CD14-positive monocyte (primary cell): ENCODE measurements around the gene TICAM1. TPM values are rescaled to one million over a fixed set of nuclear protein-coding genes. Genes with fewer than 3 reads are reported as not detected.
"Not testable (repeated sequence)": the region's sequence is repeated elsewhere in the genome, so short reads cannot be mapped to it uniquely, and the experiment has no call there.

Source experiments
- DNase-seq, 3 donors: peaks; one replicate each; pipeline ENCODE4 v3.0.0-alpha.2; 2011 to 2022
- H2AFZ ChIP-seq: 2 replicates; pipeline ENCODE4 v1.6.0; 2012; ENCODE audit warnings: mild to moderate bottlenecking, low read depth, low read length, inconsistent platforms; ENCODE audit not compliant: insufficient read depth, poor library complexity, severe bottlenecking
- H3K27ac ChIP-seq, 2 donors: 1 replicate in 1 of 2; 2 replicates in 1 of 2; pipeline ENCODE4 v1.5.1; 2012 to 2013; ENCODE audit warnings: low read length in 2 of 2, control low read depth in 1 of 2, inconsistent platforms in 1 of 2, low read depth in 1 of 2, mild to moderate bottlenecking in 1 of 2
- H3K27me3 ChIP-seq, 2 donors: one replicate each; pipeline versions ENCODE4 v1.6.0 to v1.6.1; 2011 to 2013; ENCODE audit warnings: low read length in 2 of 2; ENCODE audit not compliant: control insufficient read depth in 2 of 2, insufficient read depth in 2 of 2
- H3K36me3 ChIP-seq, 2 donors: replicated peaks in 1 of 2; 1 replicate in 1 of 2; 2 replicates in 1 of 2; pipeline versions ENCODE4 v1.5.1 to v1.6.1; 2012 to 2013; ENCODE audit warnings: low read length in 2 of 2, control low read depth in 1 of 2, inconsistent platforms in 1 of 2, mild to moderate bottlenecking in 1 of 2; ENCODE audit not compliant: insufficient read depth in 2 of 2, control insufficient read depth in 1 of 2
- H3K4me1 ChIP-seq, 2 donors: 1 replicate in 1 of 2; 2 replicates in 1 of 2; pipeline versions ENCODE4 v1.5.1 to v1.6.1; 2012 to 2013; ENCODE audit warnings: low read length in 2 of 2, control low read depth in 1 of 2, inconsistent platforms in 1 of 2, mild to moderate bottlenecking in 1 of 2, moderate library complexity in 1 of 2; ENCODE audit not compliant: insufficient read depth in 2 of 2, control insufficient read depth in 1 of 2
- H3K4me2 ChIP-seq: replicated peaks from 2 replicates; pipeline ENCODE3; 2012; ENCODE audit warnings: low read length, moderate library complexity, mild to moderate bottlenecking; ENCODE audit not compliant: poor library complexity, severe bottlenecking; ENCODE audit errors: extremely low read depth
- H3K4me3 ChIP-seq, 3 experiments: fragments of 200-600 bp in 1 of 3; sonication (generic) in 1 of 3; replicated peaks in 1 of 3; 1 replicate in 2 of 3; 2 replicates in 1 of 3; pipeline ENCODE4 v1.5.1; 2011 to 2013; ENCODE audit warnings: low read length in 3 of 3, mild to moderate bottlenecking in 3 of 3, control low read depth in 2 of 3, low read depth in 2 of 3, inconsistent platforms in 1 of 3, moderate library complexity in 1 of 3
- H3K79me2 ChIP-seq: 2 replicates; pipeline ENCODE4 v1.6.0; 2012; ENCODE audit warnings: mild to moderate bottlenecking, control low read depth, inconsistent platforms, low read length, moderate library complexity; ENCODE audit not compliant: insufficient read depth
- H3K9ac ChIP-seq: 2 replicates; pipeline ENCODE4 v1.6.0; 2017; ENCODE audit warnings: low read length, mild to moderate bottlenecking; ENCODE audit not compliant: insufficient read depth, poor library complexity, severe bottlenecking
- H3K9me3 ChIP-seq, 2 donors: replicated peaks in 1 of 2; 1 replicate in 1 of 2; 2 replicates in 1 of 2; pipeline versions ENCODE4 v1.5.1 to v1.6.1; 2012 to 2013; ENCODE audit warnings: low read length in 2 of 2, control low read depth in 1 of 2; ENCODE audit not compliant: control insufficient read depth in 1 of 2, insufficient read depth in 1 of 2
- H4K20me1 ChIP-seq: 2 replicates; pipeline ENCODE4 v1.6.0; 2012; ENCODE audit warnings: mild to moderate bottlenecking, low read length, control low read depth, moderate library complexity; ENCODE audit not compliant: insufficient read depth
- H3K27ac Mint-ChIP-seq, 7 donors: one replicate each; pipeline ENCODE4 v1.8.0; 2020; ENCODE audit warnings: mild to moderate bottlenecking in 7 of 7, mixed read lengths in 7 of 7, moderate library complexity in 6 of 7, inconsistent platforms in 2 of 7
- H3K27me3 Mint-ChIP-seq, 3 donors: one replicate each; pipeline ENCODE4 v1.8.0; 2021 to 2022; ENCODE audit warnings: low read depth in 3 of 3, mild to moderate bottlenecking in 3 of 3, mixed read lengths in 3 of 3, moderate library complexity in 3 of 3, inconsistent platforms in 1 of 3
- H3K36me3 Mint-ChIP-seq, 2 donors: one replicate each; pipeline ENCODE4 v1.8.0; 2020; ENCODE audit warnings: mixed read lengths in 2 of 2, inconsistent platforms in 1 of 2, mild to moderate bottlenecking in 1 of 2
- H3K4me1 Mint-ChIP-seq: one replicate; pipeline ENCODE4 v1.8.0; 2020; ENCODE audit warnings: mild to moderate bottlenecking, mixed read lengths
- H3K4me3 Mint-ChIP-seq, 2 donors: one replicate each; pipeline ENCODE4 v1.8.0; 2020; ENCODE audit warnings: mild to moderate bottlenecking in 2 of 2, mixed read lengths in 2 of 2, moderate library complexity in 1 of 2
- H3K9me3 Mint-ChIP-seq, 7 donors: one replicate each; pipeline ENCODE4 v1.8.0; 2020 to 2022; ENCODE audit warnings: mixed read lengths in 7 of 7, mild to moderate bottlenecking in 6 of 7, moderate library complexity in 6 of 7, inconsistent platforms in 2 of 7
- WGBS: methylation state at CpG from one replicate; pipeline ENCODE4 v1.1.5; 2013; ENCODE audit warnings: missing lambda C conversion rate; ENCODE audit not compliant: insufficient coverage; 5-methylcytosine and 5-hydroxymethylcytosine counted together
- intact Hi-C, 2 donors: fragments of 100-400 bp; cut with micrococcal nuclease; formaldehyde crosslinking; loops; one replicate each; pipeline versions ENCODE4 v1.15.0 to v1.15.1; 2023
- polyA plus RNA-seq, 3 donors: library from polyadenylated mRNA; depleted of rRNA in 1 of 3; unstranded in 2 of 3; stranded (reverse) in 1 of 3; fragments of 300-500 nt in 2 of 3; fragments of >200 nt in 1 of 3; fragmentation: Illumina TruSeq in 2 of 3; gene quantifications; 1 replicate in 2 of 3; 2 replicates in 1 of 3; pipeline ENCODE4 v1.2.3, GENCODE V29; 2012 to 2021
- TF ChIP-seq, protein P1 (sequence below): fragments of 200-600 bp; IDR thresholded peaks from one replicate; pipeline ENCODE4 v1.8.0; 2022; ENCODE audit warnings: antibody characterized with exemption, mild to moderate bottlenecking

TICAM1 gene
- polyA plus RNA-seq, 3 donors: 5.9 to 10.7 (median 9.2) TPM

DNA sequence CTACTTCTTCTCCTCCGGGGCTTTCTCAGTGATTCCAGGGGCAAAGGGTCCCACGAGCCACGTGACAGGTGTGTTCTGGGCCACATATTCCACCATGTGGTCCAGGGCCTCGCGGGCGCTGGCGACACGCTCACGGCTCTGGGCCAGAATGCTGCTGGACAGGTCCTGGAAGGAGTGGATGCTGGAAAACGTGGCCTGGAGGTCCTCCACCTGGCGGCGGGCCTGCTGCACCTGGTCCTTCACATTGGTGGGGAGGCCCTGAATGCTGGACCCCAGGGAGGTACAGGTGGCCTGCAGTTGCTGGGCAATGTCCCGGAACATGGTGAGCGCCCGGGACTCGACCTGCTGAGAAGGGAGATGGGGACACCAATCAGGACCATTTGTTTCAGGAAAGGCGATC, 7.7 kb upstream of the TICAM1 start:
- Mint-ChIP-seq H3K36me3 (peaks cover 48 to 67% of the 10 kb centered on the region in 2 donors), H3K4me1 (peaks cover 35% of the 10 kb centered on the region), H3K4me3 (no peak overlapping the region), H3K27me3 (peaks cover 0 to 3% (median 0%) of the 10 kb centered on the region in 3 donors), H3K27ac (peak overlapping the region in 5 of 7 donors; percentile 37 to 94 (median 82)), H3K9me3 (peaks cover 0 to 2% (median 0%) of the 10 kb centered on the region in 7 donors)
- Histone ChIP-seq H3K9me3 (no peaks in the 10 kb centered on the region), H3K27ac (no peak overlapping the region), H4K20me1 (peaks cover 5% of the 10 kb centered on the region), H3K79me2 (no peaks in the 10 kb centered on the region), H2AFZ (no peak overlapping the region), H3K9ac (no peak overlapping the region), H3K27me3 (no peaks in the 10 kb centered on the region), H3K36me3 (peaks cover 29 to 46% of the 10 kb centered on the region in 2 donors), H3K4me2 (no peak overlapping the region), H3K4me1 (peaks cover 36 to 41% of the 10 kb centered on the region in 2 donors), H3K4me3 (no peak overlapping the region)
- WGBS: 97% methylated on average over 13 of the region's 17 CpGs
- intact Hi-C loops: no loop called here
- no peak for DNase-seq
- TF ChIP-seq, protein P1, sequence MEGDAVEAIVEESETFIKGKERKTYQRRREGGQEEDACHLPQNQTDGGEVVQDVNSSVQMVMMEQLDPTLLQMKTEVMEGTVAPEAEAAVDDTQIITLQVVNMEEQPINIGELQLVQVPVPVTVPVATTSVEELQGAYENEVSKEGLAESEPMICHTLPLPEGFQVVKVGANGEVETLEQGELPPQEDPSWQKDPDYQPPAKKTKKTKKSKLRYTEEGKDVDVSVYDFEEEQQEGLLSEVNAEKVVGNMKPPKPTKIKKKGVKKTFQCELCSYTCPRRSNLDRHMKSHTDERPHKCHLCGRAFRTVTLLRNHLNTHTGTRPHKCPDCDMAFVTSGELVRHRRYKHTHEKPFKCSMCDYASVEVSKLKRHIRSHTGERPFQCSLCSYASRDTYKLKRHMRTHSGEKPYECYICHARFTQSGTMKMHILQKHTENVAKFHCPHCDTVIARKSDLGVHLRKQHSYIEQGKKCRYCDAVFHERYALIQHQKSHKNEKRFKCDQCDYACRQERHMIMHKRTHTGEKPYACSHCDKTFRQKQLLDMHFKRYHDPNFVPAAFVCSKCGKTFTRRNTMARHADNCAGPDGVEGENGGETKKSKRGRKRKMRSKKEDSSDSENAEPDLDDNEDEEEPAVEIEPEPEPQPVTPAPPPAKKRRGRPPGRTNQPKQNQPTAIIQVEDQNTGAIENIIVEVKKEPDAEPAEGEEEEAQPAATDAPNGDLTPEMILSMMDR: no peak

DNA sequence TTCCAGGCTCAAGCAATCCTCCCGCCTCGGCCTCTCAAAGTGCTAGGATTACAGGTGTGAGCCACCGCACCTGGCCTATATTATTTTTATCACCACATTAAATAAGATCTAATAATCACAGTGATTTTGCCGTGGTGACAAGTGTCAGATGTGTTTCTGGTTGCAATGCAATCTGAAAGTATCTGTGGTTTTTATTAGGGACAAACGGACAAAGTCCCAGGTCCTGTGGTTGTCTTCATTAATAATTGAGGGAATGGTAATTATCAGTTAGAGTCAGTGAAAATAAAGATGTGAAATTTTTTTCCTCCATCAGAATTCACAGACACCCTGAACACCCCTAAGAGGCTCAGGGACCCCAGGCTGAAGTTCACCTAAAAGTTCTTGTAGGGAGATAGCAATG, 1.3 kb upstream of the TICAM1 start:
- no peak for DNase-seq
- Mint-ChIP-seq H3K4me3 (no peak overlapping the region), H3K9me3 (no peaks in the 10 kb centered on the region), H3K27me3 (peaks cover 0 to 8% (median 0%) of the 10 kb centered on the region in 3 donors), H3K4me1 (peaks cover 31% of the 10 kb centered on the region), H3K36me3 (peaks cover 9 to 10% of the 10 kb centered on the region in 2 donors), H3K27ac (peak overlapping the region in 5 of 7 donors; percentile 23 to 97 (median 70))
- H3K79me2 ChIP-seq: peaks cover 40% of the 10 kb centered on the region
- no peak overlapping the region for H3K9ac ChIP-seq
- TF ChIP-seq, protein P1: no peak
- intact Hi-C loops: loop anchor here in 1 of 2 donors (5.0 kb wide), 1 partner anchor 35 kb away; the partner anchor contains the start of gene PLIN3
- no peak overlapping the region for H2AFZ ChIP-seq
- H3K9me3 ChIP-seq: no peaks in the 10 kb centered on the region
- WGBS: no CpG with 5 or more reads among the region's 5 CpGs
- peaks cover 0 to 8% of the 10 kb centered on the region in 2 donors for H3K36me3 ChIP-seq
- no peak overlapping the region for H3K4me2 ChIP-seq
- H4K20me1 ChIP-seq: peaks cover 30% of the 10 kb centered on the region
- H3K4me1 ChIP-seq: peaks cover 37% of the 10 kb centered on the region in 2 donors
- H3K27me3 ChIP-seq: no peaks in the 10 kb centered on the region
- no peak overlapping the region for H3K27ac ChIP-seq
- no peak overlapping the region for H3K4me3 ChIP-seq

DNA sequence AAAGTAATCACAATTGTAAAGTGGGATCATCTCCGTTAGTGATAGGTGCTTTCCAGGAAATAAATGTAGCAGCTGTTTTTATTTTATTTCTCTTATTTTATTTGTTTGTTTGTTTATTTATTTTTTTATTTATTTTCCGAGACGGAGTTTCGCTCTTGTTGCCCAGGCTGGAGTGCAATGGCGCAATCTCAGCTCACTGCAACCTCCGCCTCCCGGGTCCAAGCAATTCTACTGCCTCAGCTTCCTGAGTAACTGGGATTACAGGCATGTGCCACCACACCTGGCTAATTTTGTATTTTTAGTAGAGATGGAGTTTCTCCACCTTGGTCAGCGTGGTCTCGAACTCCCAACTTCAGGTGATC, 448 bp upstream of the TICAM1 start:
- no CpG with 5 or more reads among the region's 9 CpGs for WGBS
- Mint-ChIP-seq H3K27ac (peak overlapping the region; percentile 91 to 98 (median 94)), H3K4me3 (peak overlapping the region; percentile 96), H3K4me1 (peaks cover 26% of the 10 kb centered on the region)
- H3K27ac ChIP-seq: peak overlapping the region; percentile 88 to 96
- not testable (repeated sequence) for H3K9me3 Mint-ChIP-seq, H3K9me3 ChIP-seq, H3K27me3 ChIP-seq, H3K27me3 Mint-ChIP-seq, H3K36me3 ChIP-seq, H3K36me3 Mint-ChIP-seq, DNase-seq
- intact Hi-C loops: loop anchor here in 1 of 2 donors (2.0 to 5.0 kb wide), 2 partner anchors 21 to 35 kb away; partner anchors contain the start of gene PLIN3
- peaks cover 48% of the 10 kb centered on the region for H3K79me2 ChIP-seq
- H3K4me1 ChIP-seq: peaks cover 29 to 30% of the 10 kb centered on the region in 2 donors
- peaks cover 39% of the 10 kb centered on the region for H4K20me1 ChIP-seq
- H2AFZ ChIP-seq: peak overlapping the region; percentile 39
- peak overlapping the region; percentile 89 for H3K4me2 ChIP-seq
- H3K4me3 ChIP-seq: peak overlapping the region; percentile 67 to 91 (median 82)
- H3K9ac ChIP-seq: peak overlapping the region; percentile 98
